ENCODE data around the gene CHST8. TPM values are rescaled to one million over a fixed set of nuclear protein-coding genes. Genes with fewer than 3 reads are reported as not detected.

The CHST8 gene
- total RNA-seq, 1 donor from 2014 or later, result 0.35 TPM

DNA sequence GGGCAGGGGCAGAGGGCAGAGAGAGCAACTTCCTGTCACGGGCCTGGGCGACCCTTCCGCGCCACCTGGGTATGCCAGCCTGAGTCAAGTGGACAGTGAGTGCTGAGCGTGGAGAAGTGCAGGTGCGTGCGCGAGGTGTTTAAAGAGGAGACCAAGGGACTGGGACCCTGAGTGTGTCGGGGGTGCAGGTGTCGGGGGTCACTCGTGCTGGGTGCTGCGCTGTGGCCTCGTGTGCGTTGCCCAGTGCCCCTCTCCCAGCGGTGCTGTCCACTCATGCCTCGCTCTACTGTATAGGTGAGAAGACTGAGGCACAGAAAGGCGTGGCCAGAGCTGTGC, 156.0 kb downstream of the CHST8 start:
- H3K27ac Mint-ChIP-seq (ENCODE audit: unreplicated experiment), result no peak overlapping the region
- peaks cover 6% of the 10 kb centered on the region for H3K4me1 Mint-ChIP-seq (ENCODE audit: unreplicated experiment)
- no peaks in the 10 kb centered on the region for H3K36me3 Mint-ChIP-seq (ENCODE audit: unreplicated experiment)
- H3K9me3 Mint-ChIP-seq (ENCODE audit: unreplicated experiment), result no peaks in the 10 kb centered on the region
- DNase-seq (ENCODE audit: extremely low spot score, unreplicated experiment), result no peak
- TF ChIP-seq, protein P1, sequence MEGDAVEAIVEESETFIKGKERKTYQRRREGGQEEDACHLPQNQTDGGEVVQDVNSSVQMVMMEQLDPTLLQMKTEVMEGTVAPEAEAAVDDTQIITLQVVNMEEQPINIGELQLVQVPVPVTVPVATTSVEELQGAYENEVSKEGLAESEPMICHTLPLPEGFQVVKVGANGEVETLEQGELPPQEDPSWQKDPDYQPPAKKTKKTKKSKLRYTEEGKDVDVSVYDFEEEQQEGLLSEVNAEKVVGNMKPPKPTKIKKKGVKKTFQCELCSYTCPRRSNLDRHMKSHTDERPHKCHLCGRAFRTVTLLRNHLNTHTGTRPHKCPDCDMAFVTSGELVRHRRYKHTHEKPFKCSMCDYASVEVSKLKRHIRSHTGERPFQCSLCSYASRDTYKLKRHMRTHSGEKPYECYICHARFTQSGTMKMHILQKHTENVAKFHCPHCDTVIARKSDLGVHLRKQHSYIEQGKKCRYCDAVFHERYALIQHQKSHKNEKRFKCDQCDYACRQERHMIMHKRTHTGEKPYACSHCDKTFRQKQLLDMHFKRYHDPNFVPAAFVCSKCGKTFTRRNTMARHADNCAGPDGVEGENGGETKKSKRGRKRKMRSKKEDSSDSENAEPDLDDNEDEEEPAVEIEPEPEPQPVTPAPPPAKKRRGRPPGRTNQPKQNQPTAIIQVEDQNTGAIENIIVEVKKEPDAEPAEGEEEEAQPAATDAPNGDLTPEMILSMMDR (IDR thresholded peaks at IDR 0.05), result no peak
- H3K27me3 Mint-ChIP-seq (ENCODE audit: unreplicated experiment), result peaks cover 11% of the 10 kb centered on the region
- no peak overlapping the region for H3K4me3 Mint-ChIP-seq (ENCODE audit: unreplicated experiment)

DNA sequence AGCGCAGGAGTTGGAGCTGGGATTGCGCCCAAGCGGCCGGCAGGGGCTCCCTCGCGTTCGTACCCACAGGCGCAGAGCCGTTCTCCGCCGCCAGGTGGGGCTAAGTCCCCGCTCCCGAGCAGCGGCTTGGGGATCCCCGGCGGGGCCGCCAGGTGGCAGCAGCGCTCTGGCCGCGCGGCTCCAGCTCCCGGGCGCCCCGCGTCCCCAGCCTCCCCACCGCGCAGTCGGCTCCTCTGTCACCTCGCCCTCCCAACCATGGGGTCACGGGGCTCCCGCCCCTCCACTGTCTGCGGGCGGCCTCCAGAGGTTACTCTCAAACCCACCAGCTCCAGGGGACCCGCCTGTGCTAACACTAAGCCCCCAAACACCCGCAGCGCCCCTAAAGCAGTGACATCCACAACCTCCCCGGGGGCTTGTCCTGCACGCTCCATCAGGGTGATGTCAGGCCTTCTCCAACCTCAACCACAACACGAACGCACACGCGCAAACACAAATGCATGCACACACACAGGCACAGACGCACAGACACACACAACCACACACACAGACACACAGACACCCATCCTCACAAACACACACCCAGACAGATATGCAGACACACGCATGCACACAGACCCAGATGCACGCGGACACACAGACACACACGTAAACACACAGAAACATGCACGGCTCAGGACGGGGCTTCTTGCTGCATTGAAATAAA, 156.5 kb downstream of the CHST8 start:
- TF ChIP-seq, protein P1 (IDR thresholded peaks at IDR 0.05), result peak; percentile 100
- Mint-ChIP-seq H3K9me3 (ENCODE audit: unreplicated experiment) (no peaks in the 10 kb centered on the region), H3K4me1 (ENCODE audit: unreplicated experiment) (peaks cover 6% of the 10 kb centered on the region), H3K27ac (ENCODE audit: unreplicated experiment) (no peak overlapping the region), H3K36me3 (ENCODE audit: unreplicated experiment) (no peaks in the 10 kb centered on the region), H3K4me3 (ENCODE audit: unreplicated experiment) (no peak overlapping the region), H3K27me3 (ENCODE audit: unreplicated experiment) (peaks cover 11% of the 10 kb centered on the region)
- DNase-seq (ENCODE audit: extremely low spot score, unreplicated experiment), result peak; percentile 97

DNA sequence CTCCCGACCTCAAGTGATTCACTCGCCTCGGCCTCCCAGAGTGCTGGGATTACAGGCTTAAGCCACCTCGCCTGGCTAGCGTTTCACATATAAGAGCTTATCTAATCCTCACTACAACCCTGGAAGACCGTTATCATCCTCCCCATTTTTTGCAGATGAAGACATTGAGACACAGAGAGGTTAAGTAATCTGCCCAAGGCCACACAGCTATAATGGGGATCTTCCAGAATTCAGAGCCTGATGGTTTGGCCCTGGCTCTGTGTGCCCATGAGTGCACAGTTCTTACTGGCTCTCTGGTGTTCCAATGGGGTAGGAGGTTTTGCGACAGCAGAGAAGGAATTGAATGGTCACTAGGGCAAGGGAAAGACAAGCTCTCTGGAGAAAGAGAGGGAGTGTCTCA, 158.1 kb downstream of the CHST8 start:
- no peak for DNase-seq (ENCODE audit: extremely low spot score, unreplicated experiment)
- no peaks in the 10 kb centered on the region for H3K9me3 Mint-ChIP-seq (ENCODE audit: unreplicated experiment)
- no peaks in the 10 kb centered on the region for H3K36me3 Mint-ChIP-seq (ENCODE audit: unreplicated experiment)
- no peak overlapping the region for H3K27ac Mint-ChIP-seq (ENCODE audit: unreplicated experiment)
- TF ChIP-seq, protein P1 (IDR thresholded peaks at IDR 0.05), result no peak
- peaks cover 11% of the 10 kb centered on the region for H3K27me3 Mint-ChIP-seq (ENCODE audit: unreplicated experiment)
- peaks cover 6% of the 10 kb centered on the region for H3K4me1 Mint-ChIP-seq (ENCODE audit: unreplicated experiment)
- no peak overlapping the region for H3K4me3 Mint-ChIP-seq (ENCODE audit: unreplicated experiment)

DNA sequence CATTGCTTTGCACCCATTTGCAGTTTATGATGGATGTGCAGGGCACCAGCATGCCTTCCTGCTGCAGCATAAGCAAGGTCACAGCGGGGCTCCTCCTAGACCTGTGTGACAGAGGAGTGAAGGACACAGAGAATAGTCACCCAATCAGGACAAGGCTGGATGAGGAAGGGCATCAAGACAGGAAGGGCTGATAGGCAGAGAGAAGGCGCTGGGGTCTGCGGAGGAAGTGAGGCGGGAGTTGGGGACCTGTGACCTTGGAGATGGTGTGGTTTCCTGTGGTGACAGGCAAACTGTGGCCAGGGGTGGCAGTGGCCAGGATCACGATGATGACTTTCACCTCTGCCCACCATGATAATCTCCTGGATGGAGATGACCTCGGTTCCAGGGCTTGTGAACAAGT, 158.5 kb downstream of the CHST8 start:
- Mint-ChIP-seq H3K9me3 (ENCODE audit: unreplicated experiment) (no peaks in the 10 kb centered on the region), H3K27ac (ENCODE audit: unreplicated experiment) (no peak overlapping the region), H3K27me3 (ENCODE audit: unreplicated experiment) (peaks cover 11% of the 10 kb centered on the region), H3K4me1 (ENCODE audit: unreplicated experiment) (peaks cover 6% of the 10 kb centered on the region), H3K36me3 (ENCODE audit: unreplicated experiment) (no peaks in the 10 kb centered on the region), H3K4me3 (ENCODE audit: unreplicated experiment) (no peak overlapping the region)
- DNase-seq (ENCODE audit: extremely low spot score, unreplicated experiment), result no peak
- TF ChIP-seq, protein P1 (IDR thresholded peaks at IDR 0.05), result no peak

DNA sequence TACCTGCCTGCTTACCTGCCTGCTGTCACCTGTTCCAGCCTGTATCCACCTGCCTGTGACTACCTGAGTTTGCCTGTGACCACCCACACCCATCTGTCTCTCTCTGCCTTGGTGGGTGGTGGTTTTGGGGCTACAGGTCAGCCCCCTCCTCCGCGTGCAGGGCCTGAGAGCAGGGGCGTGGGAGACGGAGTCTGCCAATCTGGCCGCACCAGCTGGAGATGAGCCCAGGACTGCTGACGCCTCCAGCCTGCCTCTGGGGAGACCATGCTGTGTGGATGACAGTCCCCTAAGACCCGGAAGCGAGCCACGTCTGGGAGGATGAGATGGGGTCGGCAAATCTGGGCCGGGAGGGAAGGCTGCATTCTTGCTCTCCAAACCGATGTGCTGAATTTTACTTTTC, 159.0 kb downstream of the CHST8 start:
- TF ChIP-seq, protein P1 (IDR thresholded peaks at IDR 0.05), result no peak
- Mint-ChIP-seq H3K4me3 (ENCODE audit: unreplicated experiment) (no peak overlapping the region), H3K9me3 (ENCODE audit: unreplicated experiment) (no peaks in the 10 kb centered on the region), H3K27ac (ENCODE audit: unreplicated experiment) (no peak overlapping the region), H3K36me3 (ENCODE audit: unreplicated experiment) (no peaks in the 10 kb centered on the region), H3K4me1 (ENCODE audit: unreplicated experiment) (peaks cover 6% of the 10 kb centered on the region), H3K27me3 (ENCODE audit: unreplicated experiment) (peaks cover 12% of the 10 kb centered on the region)
- DNase-seq (ENCODE audit: extremely low spot score, unreplicated experiment), result no peak
